ENCODE results near the gene TAL1. TPM values are rescaled to one million over a fixed set of nuclear protein-coding genes. Genes with fewer than 3 reads are reported as not detected.
"Not testable (repeated sequence)": the region's sequence is repeated elsewhere in the genome, so short reads cannot be mapped to it uniquely, and the experiment has no call there.

The TAL1 gene
- total RNA-seq: 1.9 TPM

DNA sequence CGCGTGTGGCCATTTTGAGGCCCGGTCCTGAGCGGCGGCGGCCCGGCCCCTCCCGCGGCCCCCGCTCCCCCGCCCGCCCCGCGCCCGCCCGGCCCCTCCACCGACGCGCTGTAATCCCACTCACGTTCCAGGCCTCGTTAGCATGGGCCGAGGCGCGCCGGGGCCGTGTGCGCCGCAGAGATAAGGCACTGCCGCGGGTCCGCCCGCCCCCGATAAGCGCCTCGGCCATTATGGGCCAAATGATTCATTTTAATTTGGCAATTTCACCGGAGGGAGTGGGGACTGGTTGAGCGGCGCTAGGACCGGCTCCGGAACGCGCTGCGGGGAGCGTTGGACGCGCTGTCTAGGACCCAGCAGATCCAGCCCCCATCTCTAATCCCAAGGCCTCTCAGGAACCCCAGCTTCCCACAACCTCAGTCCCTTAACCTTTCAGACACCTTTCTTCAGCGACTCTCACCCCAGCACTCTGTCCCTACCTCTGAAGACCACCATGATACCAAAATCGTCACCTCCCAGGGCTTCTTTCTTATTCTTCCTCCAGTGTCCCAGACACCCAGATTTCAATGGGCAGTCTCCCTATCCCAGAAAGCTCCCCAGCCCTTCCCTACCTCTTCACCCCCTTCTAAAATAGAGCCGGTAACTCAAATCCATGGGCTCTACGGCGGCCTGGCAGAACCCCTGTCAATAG lies at the start of gene TAL1:
TAL1 (minus strand) TSS at position 39 of the 688 bp plus-strand sequence. CDS start 6,337 bp downstream, outside the sequence.
- ATAC-seq (peak; percentile 44), DNase-seq (ENCODE audit: low spot score) (no peak)

GRCh38 chr1:47280142-47280541 lies 48.1 kb upstream of the TAL1 start:
- DNase-seq (ENCODE audit: low spot score): no peak
- no peak for ATAC-seq

GRCh38 chr1:47276850-47277249 lies 44.8 kb upstream of the TAL1 start:
- DNase-seq (ENCODE audit: low spot score) (no peak), ATAC-seq (no peak)

DNA sequence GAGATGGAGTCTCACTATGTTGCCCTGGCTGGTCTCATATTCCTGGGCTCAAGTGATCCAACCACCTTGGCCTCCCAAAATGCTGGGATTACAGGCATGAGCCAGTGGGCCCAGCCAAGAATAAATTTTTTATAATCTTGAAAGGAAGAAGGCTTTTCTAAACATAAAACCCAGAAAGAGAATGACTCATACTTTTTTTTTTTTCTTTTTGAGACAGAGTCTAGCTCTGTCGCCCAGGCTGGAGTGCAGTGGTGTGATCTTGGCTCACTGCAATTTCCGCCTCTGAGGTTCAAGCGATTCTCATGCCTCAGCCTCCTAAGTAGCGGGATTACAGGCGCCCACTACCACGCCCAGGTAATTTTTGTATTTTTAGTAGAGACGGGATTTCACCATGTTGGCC lies 43.8 kb upstream of the TAL1 start:
- not testable (repeated sequence) for ATAC-seq; DNase-seq (ENCODE audit: low spot score)

- DNase-seq (ENCODE audit: low spot score); ATAC-seq: not testable (repeated sequence)
These were observed 33.5 kb upstream of the TAL1 start for GRCh38 chr1:47265529-47265928.

GRCh38 chr1:47262787-47263413 lies 30.9 kb upstream of the TAL1 start:
- ATAC-seq (peak; percentile 88), DNase-seq (ENCODE audit: low spot score) (peak; percentile 50)

DNA sequence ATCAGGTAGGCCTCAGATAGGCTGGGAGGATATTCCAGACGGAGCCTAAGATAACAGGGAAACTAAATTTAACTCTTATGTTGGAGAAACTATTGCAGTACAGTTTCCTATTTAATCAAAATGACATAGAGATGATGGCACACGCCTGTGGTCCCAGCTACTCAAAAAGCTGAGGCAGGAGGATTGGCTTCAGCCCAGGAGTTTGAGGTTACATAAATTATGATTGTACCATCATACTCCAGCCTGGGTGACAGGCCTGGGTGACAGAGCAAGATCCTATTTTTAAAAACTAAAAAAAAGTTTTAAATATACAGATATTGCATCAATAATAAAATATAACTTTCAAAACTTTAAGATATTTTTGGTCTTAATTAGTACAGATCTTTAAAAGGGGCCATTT lies 25.2 kb upstream of the TAL1 start:
- ATAC-seq: no peak
- no peak for DNase-seq (ENCODE audit: low spot score)

DNA sequence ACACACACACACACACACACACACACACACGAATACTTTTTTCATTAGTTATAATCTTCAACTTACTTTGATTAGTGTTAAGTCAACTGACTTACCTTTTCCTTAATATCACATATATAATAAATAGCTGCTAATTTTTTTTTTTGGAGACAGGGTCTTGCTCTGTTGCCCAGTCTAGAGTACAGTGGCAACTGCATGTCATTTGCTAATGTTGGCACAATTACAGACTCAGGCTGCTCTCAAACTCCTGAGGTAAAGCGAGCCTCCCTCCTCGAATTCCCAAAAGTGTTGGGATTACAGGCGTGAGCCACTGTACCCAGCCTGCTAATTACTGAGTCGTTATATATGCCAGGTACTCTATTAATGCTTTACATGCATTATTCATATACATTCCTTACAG lies 20.8 kb upstream of the TAL1 start:
- no peak for ATAC-seq
- DNase-seq (ENCODE audit: low spot score): no peak

DNA sequence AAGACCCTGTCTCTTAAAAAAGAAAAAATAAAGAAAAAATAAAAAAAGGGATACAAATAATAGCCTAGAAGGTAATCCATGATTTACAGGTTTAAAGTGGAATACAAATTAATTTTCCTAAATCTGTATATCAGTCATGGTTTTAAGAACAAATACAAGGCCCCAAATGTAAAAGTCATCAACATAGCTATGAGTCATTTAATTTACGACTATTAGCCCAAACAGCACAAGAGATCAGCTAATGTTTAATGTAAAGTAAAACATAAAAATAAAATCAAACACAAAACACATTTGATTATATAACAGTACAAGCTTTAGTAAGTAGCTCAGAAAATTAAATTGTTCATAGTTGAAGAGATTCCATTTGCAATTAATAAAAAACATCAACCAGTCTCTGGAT lies 20.3 kb upstream of the TAL1 start:
- no peak for DNase-seq (ENCODE audit: low spot score)
- no peak for ATAC-seq

DNA sequence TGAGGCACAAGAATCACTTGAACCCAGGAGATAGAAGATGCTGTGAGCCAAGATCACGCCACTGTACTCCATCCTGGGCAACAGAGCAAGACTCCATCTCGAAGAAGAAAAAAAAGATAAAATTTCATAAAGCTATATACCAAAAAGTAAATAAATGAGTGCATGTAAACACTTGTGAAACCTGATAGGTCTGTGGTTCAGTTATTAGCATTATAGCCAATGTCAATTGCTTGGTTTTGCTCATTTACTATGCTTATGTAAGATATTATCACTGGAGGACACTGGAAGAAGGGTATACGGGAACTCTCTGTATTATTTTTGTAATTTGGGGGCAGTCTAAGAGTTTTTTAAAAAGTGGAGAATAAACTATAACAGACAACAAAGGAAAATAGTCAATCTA lies 17.7 kb upstream of the TAL1 start:
- DNase-seq (ENCODE audit: low spot score) (no peak), ATAC-seq (no peak)

DNA sequence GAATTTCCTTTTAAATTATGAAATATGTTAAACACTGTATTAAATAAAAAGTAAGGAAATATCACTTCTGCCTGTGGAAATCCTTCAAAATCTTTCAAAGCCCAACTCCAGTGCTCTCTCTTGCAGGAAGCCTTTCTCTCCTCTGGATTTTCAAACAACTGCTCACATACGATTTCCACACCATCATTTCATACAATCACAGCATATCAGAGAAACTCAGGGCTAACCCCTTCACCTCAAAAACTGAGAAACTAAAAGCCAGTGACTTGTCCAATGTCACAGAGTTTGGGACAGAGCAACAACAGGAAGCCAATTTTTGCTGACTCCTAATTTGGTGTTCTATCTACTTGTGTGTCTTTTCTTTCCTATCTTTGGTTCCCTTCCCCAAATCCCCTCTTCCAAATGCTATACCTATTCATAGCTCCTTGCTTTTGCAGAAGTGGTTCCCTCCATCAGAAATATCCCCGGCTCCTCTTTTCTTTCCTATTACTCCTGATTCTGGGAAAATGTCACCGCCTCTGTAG lies 12.4 kb upstream of the TAL1 start:
- no peak for ATAC-seq
- no peak for DNase-seq (ENCODE audit: low spot score)

DNA sequence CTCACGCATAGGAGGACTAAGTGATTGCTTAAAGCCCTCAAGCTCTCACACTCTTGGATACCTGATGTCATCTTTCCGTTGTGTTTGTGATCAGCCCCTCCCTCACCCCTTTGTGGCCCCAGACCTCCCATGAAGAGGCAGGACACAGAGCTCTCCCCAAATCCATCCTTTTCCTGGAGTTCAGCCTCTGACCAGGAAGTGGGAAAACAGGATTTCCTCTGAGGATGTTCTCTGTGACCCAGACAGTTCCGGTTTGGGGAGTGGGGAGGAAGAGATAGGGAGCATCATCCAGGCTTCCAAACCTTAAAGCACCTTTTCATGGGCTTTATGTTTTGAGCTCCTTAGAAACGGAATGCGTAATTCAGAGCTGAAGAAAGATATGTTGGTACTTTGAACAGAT lies 11.9 kb upstream of the TAL1 start:
- ATAC-seq: no peak
- DNase-seq (ENCODE audit: low spot score): no peak

DNA sequence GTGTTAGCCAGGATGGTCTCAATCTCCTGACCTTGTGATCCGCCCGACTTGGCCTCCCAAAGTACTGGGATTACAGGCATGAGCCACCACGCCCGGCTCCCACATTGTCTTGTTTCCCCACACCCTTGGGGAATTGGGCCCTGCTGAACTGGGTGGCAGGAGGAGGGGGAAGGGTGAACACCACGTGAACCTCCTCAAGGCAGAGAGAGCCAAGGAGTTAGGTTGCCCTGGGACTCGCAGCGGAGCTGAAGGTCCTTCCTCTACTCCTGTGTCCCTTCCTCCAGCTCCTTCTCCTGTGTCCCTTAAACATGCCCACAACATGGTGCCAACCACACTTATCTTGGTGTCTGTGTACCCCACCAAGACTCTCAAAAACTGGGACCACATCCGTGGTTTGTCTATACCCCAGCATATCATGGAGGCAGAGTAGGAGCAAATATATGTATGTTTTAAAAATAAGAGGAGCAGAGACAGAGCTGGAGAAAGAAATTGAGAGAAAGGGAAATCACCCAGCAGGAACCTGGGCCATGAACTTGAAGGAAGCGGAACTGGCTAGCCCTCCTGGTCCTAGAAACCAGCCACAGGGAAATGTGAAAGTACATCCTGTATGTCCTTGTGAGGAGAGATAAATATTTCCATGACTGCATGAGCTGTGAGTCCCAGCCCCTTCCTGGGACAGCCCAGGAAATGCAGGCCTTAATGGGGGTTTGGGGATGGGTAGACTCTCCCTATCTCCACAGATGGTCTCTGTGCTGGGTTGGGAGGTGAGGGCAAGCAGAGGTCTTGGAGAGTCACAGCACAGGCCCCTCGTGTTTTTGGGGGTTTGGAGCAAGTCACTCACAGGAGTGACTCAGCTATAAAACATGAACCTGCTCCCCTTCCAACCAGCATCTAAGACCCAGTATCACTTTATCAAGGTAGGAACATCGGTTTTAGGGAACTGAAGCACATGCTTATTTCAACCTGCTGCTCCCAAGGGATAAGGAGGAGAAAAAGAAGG lies 9.4 kb upstream of the TAL1 start:
- peak; percentile 62 for ATAC-seq
- no peak for DNase-seq (ENCODE audit: low spot score)

DNA sequence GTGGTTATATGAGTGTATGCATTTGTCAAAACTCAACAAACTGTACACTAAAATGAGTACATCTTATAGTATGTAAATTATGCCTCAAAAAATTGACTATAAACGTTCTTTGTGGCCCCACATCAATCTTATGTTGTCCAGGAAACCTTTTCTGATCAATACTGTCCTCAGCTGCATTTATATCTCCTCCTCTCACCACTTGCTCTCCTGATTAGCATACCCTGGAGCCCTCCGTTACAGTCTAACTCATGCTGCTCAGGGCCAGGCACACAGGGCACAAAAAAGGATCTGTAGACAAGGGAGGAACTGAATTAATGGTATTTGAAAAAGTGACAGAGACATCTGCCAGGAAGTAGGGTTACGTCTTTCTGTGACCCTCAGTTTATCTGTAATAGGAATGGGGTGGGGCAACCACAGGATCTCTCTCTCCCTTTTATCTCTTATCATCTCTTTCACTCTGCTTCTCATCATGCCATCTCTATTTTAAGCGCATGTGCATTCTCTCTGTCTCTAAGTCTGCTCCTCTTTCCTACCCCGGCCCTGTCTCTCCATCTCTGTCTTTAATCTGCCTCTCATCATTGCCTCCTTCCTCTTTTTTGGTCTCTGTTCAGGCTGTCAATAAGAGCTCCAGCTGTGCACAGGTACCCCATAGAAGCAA lies 7.0 kb upstream of the TAL1 start:
- ATAC-seq (no peak), DNase-seq (ENCODE audit: low spot score) (no peak)

DNA sequence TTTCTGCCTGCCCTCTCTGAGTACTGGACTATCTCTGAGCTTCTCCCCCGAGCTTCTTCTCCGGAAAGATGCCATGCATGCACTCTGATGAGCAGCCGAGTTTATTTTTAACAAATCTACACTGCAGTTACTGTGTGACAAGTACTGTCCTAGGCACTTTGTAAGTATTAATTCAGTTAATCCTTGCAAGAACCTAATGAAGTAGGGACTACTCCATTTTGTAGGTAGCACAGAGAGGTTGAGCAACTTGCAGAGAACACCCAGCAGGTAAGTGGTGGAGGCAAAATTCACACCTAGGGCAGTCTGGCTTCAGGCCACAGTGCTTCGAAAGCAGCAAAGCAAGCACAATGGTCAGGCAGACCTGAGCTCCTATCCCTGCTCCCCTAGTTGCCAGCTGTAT lies 3.8 kb upstream of the TAL1 start:
- ATAC-seq (no peak), DNase-seq (ENCODE audit: low spot score) (no peak)

GRCh38 chr1:47235241-47235681 lies 3.2 kb upstream of the TAL1 start:
- ATAC-seq: peak; percentile 57
- no peak for DNase-seq (ENCODE audit: low spot score)

GRCh38 chr1:47233186-47233585 lies 1.2 kb upstream of the TAL1 start:
- ATAC-seq: no peak
- no peak for DNase-seq (ENCODE audit: low spot score)

DNA sequence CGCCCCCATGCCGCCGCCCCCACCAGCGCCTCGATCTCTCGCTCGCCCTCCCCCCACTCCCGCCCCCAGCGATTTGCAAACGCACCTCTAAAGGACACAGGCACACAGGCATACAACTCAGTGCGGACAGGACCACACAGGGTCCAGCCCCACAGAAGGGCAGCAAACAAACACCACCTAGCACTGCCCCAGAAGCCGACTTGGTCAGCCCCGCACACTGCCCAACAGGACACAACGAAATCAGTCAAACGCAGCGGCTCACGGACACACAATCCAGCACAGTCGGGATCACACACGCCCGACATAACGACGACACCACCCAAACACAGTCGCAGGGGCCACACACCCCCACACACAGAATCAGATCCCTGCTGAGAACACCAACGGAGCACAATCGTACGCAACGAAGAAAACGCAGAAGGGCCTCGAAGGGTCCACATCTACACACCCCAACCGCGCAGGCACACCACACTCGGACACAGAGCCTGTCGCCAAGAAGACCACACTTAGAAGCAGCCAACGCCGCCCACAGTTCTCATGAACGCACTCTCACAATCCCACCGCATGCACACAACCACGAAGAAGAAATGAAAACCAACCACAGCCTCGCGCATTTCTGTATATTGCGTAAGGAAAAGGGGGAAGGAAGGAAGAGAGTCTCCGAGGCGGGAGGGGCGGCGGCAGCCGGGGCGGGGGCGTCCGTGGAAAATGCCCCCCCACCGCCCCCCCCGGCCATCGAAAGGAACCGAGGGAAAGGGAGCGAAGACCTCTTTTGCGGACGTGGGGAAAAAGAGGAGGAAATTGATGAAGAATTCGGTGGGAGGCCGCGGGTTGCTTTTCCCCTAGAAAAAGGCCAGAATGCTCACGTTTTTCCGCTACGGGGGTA lies 481 bp downstream of the TAL1 start:
- DNase-seq (ENCODE audit: low spot score) (no peak), ATAC-seq (peak; percentile 44)

- ATAC-seq: no peak
These were observed 1.2 kb downstream of the TAL1 start for GRCh38 chr1:47230692-47231300.

More at GRCh38 chr1:47230692-47231300, 1.2 kb downstream of the TAL1 start:
- no peak for DNase-seq (ENCODE audit: low spot score)
